Astrocyte of the spinal cord (primary cell): ENCODE results near the gene FTSJ3.

Experiments
- DNase-seq: peaks from one replicate; pipeline ENCODE4 v3.0.0; 2011; ENCODE audit warnings: low read depth, low spot score
- H3K4me3 ChIP-seq: 2 replicates; pipeline ENCODE4 v1.5.1; 2011; ENCODE audit warnings: low read depth, mild to moderate bottlenecking, low read length, moderate library complexity
- in situ Hi-C: cut with HindIII; loops from 2 replicates; pipeline ENCODE4 v1.10.0; 2017; ENCODE audit warnings: low sequenced_read_pairs
- TF ChIP-seq, protein P1 (sequence below): IDR thresholded peaks from 2 replicates; pipeline ENCODE4 v1.5.1; 2012; ENCODE audit warnings: low read depth, mild to moderate bottlenecking, low read length, inconsistent platforms

Gene FTSJ3

DNA sequence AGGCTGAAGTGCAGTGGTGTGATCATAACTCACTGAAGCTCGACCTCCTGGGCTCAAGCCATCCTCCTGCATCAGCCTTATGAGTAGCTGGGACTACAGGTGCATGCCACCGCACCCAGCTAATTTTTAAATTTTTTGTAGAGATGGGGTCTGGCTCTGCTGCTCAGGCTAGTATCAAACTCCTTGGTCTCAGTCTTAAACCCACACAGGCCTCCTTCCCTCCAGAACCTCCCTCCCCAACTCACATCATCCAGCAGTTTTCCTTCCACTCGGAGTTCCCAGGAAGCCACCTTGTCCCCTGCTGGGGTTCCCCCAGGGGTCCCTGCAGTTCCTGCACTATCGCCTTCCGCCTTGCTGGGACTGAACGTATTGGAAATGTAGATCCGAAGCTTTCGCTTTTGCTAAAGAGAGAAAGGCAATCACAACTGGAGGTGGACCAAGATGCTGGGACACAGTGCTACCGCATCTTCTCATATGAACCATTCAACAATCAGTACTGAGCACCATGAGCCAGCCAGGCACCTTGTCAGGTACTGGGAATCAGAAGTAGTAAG, 7.8 kb upstream of the FTSJ3 start:
- no peak for DNase-seq
- TF ChIP-seq, protein P1, sequence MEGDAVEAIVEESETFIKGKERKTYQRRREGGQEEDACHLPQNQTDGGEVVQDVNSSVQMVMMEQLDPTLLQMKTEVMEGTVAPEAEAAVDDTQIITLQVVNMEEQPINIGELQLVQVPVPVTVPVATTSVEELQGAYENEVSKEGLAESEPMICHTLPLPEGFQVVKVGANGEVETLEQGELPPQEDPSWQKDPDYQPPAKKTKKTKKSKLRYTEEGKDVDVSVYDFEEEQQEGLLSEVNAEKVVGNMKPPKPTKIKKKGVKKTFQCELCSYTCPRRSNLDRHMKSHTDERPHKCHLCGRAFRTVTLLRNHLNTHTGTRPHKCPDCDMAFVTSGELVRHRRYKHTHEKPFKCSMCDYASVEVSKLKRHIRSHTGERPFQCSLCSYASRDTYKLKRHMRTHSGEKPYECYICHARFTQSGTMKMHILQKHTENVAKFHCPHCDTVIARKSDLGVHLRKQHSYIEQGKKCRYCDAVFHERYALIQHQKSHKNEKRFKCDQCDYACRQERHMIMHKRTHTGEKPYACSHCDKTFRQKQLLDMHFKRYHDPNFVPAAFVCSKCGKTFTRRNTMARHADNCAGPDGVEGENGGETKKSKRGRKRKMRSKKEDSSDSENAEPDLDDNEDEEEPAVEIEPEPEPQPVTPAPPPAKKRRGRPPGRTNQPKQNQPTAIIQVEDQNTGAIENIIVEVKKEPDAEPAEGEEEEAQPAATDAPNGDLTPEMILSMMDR: no peak
- in situ Hi-C loops: no loop called here
- H3K4me3 ChIP-seq: no peak overlapping the region

DNA sequence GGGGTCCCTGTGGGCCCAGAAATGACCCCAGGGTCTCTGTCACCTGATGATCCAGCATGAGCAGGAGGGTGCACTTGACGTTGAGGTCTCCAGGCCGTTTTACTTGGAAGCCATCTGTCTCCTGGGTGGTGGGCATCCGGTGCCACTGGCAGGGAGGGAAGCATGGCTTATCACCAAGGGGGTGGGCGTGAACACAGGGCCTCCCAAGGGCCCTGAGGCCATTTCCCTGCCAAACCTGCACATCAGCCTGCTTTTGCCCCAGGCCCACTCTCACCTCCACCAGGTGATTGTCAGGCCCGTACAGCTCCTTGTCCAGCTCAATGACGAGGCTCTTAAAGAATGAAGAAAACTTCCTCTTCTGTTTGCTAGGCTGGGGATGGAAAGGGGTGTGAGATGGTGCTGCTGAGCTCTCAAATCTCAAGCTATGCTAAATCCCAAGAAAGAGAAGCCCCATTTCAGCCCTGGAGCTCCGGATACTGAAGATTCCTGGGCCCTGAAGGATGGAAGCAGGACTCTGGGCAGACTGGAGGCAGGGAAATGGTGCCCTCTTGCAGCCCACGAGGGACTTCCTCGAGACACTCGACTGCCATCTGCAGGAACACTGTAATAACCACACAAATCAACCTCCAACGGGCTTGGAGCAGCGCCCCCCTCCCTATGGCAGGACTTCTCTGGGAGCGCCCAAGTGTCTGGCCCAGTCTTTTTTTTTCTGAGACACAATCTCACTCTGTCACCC, 7.1 kb upstream of the FTSJ3 start:
- DNase-seq: peak; percentile 85
- no peak overlapping the region for H3K4me3 ChIP-seq
- TF ChIP-seq, protein P1: peak; percentile 87
- in situ Hi-C loops: no loop called here

DNA sequence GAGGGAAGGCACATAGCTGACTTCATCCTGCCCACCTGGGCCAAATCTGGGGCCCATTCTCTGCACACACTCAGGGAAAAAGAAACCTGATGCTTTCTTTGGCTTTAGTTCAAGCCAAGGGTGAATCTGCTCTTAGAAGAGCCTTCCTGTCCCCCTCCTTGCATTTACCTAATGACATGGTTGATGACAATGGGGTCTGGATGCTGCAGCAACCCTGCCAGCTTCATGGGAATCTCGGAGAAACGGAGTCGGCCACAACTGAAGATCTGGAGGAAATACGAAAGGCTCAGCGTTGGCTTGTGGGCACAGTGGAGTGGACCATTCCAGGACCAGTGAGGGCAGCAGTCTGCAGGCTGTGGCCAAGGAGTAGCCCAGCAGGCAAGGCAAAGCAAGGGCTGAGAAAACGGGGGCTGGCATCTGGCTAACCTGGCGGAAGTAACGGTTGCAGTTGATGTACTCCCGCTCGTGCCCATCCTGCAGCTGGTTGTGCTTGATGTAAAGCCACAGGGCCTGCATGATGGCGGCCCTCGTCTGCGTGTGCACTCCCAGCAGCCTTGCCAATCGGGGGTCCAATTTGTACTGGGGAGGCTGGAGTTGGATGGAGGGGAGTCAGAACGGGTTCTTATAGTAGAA, 6.4 kb upstream of the FTSJ3 start:
- in situ Hi-C loops: no loop called here
- DNase-seq: no peak
- TF ChIP-seq, protein P1: no peak

DNA sequence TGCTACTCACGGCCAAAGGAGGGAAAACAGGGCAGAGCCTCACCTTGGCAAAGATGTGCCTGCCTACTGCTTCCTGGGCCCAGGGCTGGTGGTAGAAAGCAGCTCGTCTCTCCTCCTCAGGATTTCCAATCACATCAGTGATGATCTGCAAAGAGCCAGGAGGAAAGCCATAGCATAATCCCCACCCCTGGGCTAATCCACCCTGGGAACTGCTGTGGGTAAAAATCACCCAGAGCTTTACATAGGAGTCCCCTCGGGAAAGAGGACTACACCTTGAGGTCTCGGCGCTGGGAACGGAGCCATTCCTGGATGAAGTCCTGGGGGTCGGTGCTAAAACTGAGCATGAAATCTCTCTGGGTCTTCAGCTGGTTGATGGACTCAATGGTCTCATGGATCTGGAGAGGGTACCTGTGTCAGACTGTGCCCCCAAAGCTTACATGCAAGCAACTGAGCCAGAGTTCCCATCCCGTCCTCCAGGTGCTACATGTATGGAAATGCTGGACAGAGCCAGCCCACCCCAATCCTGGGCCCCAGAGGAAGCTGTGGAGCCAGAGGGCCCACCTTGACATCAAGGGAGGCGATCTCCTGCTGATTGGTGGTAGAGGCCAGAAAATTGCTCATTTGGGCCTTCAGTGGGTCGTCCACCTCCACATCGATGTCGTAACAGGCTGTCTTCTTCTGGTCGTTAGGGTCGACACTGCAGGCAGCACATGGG, 5.7 kb upstream of the FTSJ3 start:
- no peak for DNase-seq
- H3K4me3 ChIP-seq: no peak overlapping the region
- in situ Hi-C loops: no loop called here
- TF ChIP-seq, protein P1: no peak

More for the DNA sequence above, 6.4 kb upstream of the FTSJ3 start:
- H3K4me3 ChIP-seq: no peak overlapping the region

DNA sequence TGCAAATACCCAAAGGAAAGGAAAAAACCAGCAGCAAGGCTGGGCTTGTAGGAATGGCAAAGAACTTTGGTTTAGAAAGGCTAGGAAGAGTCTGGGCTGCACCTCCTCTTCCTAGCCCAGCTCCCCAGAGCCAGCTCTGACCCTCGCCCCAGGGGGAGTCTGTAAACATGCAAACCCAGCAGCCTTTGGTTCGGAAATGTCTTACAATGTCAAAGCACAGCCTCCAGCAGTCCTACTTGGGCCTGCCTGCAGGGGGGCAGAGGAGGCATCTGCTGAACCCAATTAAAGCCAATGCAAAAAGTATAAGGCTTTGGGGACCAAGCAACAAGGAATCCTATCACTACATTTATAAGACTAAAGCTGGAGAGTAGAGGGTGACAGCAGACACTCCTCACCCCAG, 5.0 kb upstream of the FTSJ3 start:
- no peak for DNase-seq
- in situ Hi-C loops: no loop called here
- TF ChIP-seq, protein P1: no peak
- no peak overlapping the region for H3K4me3 ChIP-seq

DNA sequence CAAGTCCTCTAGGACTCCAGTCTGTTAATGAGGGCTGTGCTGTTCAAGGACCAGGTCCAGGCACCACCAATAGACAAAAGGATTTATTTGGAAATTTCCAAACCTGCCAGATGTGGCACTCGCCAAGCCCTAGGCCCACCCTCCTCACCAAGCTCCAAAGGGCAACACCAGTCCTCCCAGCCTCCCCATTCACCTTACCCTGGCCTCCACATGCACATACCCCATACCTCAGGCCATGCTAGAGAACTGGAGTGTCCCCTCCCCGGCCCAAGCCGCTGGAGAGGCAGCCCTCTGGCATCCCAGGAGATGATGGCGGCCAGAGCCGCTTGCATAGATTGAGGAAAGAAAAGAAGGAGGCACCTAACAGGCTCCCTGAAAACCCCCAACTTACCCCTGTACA, 4.6 kb upstream of the FTSJ3 start:
- in situ Hi-C loops: no loop called here
- DNase-seq: no peak
- H3K4me3 ChIP-seq: no peak overlapping the region
- TF ChIP-seq, protein P1: no peak
